GM21723 (cell line): ENCODE data around the gene TNNI3K.

Experiments used
- ATAC-seq: cut with Tn5 transposase; IDR thresholded peaks from one replicate; pipeline ENCODE4 v1.9.1; 2021; ENCODE audit warnings: mild to moderate bottlenecking, moderate library complexity; ENCODE audit not compliant: unreplicated experiment

Gene TNNI3K

DNA sequence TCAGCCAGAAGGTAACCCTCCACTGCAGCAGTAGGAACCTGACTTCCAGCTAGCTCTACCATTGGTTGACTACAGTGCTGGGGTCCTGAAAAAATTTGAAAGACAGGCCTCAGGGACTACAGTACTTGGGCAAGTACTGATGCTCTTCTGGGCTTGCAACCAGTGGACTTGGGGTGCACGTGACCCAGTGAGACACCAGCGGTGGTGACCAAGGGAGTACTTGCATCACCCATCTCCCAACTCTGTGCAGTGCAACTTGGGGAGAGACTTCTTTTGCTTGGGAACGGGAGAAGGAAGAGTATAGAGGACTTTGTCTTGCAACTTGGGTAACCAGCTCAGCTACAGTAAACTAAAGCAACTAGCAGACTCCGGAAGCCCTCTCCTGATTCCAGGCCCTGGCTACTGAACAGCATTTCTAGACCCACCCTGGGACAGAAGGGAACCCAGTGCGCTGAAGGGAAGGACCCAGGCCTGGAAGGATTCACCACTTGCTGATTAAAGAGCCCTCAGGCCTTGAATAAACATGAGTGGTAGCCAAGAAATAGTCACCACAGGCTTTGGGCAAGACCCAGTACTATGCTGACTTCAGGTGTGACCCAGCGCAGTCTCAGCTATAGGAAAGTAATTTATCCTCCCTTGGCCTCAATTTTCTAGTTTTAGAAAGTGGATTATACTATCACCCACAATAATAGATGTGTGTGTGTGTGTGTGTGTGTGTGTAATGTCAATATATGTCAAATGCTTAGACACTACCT, 45.6 kb downstream of the TNNI3K start:
- ATAC-seq = no peak

DNA sequence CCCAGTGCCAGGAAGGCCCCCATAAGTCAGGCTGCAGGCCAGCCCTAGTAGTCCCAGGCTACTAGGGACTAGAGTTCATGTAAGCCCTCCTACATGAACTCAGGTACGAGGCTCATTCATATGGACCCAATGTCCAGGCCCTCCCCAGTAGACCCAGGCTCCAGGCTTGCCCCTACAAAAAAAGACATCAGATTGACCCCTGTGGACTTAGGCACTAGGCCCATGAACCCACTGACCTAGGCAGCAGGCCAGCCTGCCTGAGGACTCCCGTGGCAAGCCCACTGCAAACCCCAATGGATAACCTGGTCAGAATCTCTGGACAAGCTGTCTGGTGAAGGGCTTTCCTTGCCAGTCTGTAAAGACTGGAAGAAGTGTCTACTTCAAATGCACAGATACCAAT, 51.2 kb downstream of the TNNI3K start:
- ATAC-seq = no peak

DNA sequence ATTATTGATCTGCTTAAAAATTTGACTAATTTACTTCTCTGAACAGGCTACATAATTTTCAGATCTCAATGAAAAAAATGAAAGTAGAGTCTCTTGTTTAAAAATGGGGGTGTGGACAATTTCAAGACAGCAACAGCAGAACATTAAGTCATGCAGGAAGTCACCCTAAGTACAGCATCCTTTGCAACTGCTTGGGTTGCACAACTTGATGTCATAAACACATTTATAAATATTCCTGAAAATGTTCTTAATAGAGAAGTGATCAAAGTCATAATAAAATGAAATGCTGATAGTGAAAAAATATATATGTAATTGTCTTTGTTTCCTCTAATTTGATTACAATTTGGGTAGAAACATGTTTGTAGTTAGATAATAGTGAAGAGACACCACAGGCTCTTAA, 79.3 kb downstream of the TNNI3K start:
- ATAC-seq = no peak

DNA sequence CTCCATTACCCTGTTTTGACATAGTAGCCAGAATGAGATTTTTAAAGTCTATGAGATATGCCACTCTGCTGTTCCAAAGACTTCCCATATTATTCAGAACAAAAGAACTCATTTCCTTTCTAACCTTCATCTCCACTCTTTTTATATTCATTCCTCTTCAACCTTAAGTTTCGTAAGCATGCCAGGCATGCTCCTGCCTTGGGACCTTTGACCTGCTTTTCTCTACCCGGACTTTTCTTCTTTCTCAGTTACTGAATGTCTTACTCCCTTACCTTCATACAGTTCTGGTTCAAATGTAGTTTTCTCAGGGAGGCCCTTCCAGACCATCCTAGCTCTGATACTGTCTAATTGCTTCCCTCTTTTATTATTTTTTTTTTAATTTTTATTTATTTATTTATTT, 81.1 kb downstream of the TNNI3K start:
- ATAC-seq = no peak

DNA sequence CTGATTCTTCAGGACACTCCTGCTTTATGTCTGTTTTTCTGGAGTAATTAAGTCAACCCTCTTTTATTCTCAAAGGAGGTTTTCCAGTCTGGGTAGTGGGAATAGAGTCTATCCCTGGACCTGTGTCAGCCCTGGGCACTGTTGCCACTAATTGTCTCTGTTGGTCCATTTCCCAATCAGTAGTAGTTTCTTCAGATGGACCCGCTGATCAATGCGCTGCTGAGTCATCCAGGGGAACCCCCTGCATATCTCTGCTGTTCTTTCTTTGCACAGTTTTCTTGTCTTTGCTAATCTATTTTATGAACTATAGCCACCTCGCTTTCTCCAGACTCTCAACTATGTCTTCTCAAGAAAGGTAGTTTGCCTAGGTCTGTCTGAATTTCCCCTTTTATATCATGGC, 82.5 kb downstream of the TNNI3K start:
- ATAC-seq = no peak

DNA sequence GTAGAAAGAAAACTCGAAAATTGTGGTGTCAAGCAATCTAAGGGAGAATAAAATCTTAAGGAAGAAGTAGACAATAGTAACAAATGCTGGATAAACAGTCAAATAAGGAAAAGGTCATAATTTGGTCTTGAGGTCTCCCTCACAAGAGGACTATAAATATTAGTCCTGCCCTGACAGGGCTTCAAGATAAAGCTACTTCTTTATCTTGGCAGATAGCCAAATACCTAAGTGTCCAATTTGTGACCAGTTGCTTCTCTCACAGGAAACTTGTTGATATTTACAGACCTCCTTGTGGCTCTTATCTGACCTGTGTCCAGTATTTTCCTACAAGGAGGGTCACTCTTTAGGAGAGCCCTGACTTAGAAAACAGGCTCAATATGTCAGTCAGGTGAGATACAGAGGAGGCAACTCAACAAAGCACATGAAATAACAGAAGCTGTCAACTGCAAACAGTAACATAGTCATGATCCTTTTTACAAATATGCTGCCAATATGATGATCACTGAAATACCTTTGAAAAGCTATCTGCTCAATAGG, 88.8 kb downstream of the TNNI3K start:
- ATAC-seq = no peak

DNA sequence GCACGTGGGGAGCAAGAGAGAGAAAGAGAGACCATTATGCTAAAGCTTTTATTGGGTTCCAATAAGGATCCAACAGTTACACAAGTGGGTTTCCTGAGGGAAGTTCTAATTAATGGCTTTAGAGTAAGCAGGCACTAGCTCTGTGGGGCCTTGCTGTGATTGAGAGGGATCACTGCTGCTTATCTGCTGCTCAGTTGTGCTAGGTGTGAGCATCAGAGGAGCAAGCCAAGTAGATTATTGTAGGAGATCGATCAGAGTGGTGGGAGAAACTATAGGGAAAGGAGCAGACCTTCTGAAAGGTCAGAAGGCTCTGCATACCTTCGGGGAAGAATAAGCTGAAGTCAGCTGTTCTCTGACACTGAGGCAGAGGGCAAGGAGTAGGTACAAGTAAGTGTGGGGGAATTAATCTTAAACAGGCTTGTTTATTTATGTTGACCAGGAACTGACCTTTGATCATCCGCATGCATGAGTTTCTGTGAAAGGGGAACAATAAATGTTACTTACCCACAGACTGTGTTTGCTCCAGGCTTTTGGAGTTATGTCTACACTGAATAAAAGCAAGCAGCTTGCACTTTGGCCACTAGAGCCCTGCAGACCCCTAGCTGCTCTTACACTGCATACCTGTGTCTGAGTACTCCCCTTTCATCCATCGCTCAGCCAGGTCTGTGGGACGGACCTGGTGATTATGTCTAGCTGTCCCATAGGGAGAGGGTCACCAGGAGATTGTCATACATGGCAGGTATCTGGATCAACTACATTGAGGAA, 89.7 kb downstream of the TNNI3K start:
- no peak for ATAC-seq

DNA sequence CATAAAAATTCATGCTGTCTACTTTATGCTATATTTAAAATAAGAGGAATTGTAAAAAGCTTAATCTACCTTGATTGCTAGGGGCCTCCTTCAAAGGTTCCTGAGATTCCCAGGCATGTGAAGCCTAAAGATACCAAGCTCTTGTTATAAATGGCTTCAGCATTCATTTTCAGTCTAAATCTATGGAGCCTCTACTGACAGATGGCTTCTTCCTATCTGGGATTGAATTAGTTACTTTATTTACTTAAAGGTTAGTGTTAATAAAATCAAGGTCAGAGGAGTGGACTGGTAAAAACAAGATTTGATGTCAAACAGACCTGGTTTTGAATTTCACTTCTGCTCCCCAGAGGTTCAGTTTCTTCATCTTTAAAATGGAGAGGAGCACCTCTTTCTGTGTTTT, 93.7 kb downstream of the TNNI3K start:
- no peak for ATAC-seq

DNA sequence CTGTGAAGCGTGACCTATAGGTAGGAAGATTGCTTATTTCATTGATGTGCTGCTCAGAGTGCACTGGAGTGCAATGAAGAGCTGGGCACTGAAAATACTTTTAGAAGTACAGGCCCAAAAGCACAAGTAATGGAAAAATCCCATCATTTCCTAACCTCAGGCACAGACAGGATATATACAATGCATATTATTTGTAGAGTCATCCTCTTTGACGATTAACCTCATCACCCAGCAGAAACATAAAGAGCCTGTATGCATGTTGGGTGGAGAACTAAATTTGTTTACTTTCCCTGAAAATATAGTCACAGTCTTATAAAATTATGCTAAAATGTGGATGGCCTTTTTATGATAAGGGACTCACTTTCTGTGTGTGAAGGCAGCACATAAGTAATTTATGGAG, 98.1 kb downstream of the TNNI3K start:
- no peak for ATAC-seq

DNA sequence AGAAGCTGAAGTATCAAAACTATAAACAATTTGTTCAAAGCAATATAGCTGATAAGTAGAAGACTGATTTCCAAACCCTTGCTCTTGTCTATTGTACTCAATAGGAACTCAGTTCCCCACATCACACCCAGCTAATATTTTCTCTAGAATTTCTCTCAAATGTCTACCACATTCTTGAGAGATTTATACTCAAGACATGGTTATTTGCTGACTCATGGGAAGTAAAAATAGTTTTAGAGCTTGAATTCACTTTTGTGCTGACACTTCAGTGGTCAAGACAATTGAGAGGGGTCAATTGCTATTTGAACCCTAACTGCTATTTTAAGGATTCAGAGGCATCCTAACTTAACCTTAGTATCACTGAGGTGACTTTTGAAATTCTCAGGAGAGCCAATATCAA, 99.0 kb downstream of the TNNI3K start:
- ATAC-seq = no peak

DNA sequence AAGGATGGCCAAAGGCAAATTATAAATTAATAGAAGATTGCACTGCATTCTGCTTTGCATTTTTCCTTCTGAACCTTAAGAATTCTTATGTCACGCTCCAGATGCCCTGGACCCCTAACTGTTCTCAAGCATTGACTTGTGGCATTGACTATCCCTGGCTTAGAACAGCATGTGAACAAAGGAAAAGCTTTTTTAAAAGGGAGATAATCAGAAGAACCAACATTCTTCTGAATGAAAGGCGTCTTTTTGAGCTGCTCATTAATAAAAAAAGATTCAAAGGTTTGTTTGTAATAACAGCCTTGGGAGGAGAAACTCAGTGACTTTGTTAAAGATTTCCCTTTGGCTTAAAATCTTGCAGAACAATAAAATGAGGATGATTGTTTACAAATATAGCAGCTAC, 105.5 kb downstream of the TNNI3K start:
- no peak for ATAC-seq

DNA sequence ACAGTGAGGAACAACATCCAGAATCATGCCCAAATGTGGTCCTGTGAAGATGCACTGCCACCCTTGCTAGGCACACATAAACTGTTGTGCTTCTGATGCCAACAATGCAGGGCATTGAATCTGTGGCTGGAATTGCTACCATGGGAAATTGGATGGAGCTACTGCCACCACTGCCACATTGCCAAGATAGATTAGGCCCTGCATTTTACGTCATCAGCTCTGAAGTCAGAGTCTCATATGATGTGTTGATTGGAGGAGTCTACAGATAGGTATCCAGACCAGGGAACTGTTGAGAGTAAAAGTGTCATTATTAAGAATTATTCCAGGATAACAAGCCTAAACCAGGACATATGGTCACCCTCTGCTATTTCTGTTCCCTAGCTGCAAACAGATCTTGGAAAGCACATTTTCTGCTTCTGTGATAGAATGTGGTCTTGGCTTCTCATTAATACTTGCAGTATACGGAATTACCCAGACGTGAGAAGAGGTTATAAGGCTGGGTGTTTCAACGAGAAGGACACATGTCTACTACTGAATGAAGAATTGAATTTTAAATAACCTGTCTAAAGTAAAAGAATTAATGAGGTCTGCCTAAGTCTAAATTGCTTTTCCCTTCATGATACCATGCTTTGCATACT, 106.6 kb downstream of the TNNI3K start:
- ATAC-seq = no peak

DNA sequence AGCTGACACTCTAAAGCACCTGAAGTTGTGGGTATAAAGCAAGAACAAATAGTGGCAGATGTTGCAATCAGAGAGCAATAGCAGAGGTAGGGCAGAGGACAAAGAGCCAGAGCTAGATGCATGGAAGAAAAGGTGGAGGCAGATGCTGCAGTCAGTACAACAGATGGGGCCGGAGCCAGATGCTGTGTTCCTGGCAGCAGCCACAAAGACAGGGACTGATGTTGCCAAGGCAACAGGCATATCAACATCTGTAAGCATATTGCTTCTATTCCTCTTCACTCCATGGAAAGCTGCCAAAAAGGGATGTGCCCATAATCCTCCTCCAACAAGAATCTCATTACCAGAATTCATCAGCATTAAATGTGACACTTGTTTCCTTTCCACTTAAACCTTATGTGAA, 108.0 kb downstream of the TNNI3K start:
- ATAC-seq = no peak

DNA sequence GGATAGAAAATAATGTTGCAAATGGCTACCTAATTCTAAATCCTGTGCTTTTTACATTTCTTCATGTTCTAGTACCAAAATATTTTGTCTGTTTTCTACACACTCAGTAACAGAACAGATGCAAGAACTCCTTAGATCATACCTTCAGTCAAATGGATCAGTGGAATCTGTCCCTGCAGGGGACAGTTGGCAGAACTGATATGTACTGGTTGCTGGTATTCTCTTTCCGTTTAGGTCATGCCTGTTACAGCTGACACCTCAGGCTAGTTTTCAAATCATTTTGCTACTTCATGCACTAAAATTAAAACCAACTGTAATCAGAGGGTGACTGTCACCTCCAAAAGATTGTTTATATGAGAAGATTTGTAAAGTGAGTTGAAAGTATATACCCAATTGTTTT, 109.2 kb downstream of the TNNI3K start:
- no peak for ATAC-seq

DNA sequence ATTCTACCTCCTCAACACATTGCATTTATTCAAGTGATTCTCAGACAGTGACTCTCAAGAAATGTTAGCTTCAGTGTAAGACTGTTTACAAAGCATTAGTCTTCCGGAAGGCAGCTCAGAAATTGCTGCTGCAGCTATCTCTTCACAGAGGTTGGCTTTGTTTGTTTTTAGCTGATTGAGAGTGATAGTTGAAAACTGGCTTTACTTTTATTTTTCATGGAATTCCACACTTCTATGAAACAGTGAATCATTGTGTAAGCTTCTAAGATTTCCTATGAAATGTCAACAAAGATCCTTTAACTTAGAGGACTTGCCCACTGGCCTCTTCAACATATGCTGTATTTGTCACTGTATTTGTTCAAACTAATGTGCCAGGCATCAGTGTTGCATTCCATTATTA, 121.3 kb downstream of the TNNI3K start:
- ATAC-seq = no peak

DNA sequence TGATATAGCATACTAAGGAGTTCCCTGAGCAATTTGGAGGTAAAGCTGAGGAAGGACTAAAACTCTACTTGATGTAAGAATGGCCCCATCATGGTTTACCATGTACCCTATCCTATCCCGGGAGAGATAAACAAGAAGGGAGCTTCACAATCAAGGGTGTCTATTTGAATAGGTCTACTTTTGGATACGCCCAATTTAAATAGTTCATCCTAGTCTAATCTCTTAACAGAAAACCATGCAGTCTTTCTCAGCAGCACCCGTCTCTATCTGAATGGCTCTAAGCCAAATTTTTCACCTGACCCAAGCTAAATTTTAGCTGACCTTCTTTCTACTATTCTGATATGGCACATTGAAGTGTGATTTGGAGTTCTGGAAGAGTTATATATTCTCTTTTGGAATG, 122.0 kb downstream of the TNNI3K start:
- ATAC-seq = no peak

DNA sequence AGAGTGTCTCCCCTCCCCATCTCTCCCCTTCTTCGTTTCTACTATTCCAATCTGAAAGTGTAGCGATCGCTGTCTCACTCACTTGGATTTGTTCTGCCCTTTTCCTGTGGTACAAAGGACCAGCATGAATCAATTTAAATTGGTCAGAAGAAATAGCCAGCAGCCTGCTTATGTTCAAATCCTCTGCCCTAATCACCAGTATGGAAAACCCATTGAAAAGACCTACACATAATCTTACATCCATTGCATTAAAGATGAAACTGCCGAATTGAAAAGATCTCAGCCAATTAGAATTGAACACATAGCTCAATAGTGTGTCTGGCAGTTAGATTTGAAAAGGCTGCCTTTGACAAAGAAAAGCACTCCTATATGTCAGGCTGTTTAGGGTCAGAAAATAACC, 122.6 kb downstream of the TNNI3K start:
- no peak for ATAC-seq

DNA sequence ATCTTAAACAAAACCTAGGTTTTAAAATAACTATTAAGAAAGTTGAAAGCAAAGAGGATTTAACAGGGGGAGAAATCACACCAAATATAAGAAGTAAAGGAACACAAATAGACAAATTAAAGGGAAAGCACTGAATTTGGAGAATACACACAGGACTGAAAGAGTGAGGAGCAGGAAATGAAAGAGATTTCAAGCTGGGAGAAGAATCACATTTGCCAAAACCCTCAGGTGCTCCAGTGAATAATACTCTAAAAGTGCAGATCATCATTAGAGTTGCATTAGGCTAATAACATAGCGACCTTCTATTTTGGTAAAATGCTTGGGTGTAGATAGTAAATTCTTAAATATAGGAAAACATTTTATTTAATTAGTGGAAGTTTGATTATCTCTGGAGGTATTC, 127.5 kb downstream of the TNNI3K start:
- ATAC-seq = no peak

DNA sequence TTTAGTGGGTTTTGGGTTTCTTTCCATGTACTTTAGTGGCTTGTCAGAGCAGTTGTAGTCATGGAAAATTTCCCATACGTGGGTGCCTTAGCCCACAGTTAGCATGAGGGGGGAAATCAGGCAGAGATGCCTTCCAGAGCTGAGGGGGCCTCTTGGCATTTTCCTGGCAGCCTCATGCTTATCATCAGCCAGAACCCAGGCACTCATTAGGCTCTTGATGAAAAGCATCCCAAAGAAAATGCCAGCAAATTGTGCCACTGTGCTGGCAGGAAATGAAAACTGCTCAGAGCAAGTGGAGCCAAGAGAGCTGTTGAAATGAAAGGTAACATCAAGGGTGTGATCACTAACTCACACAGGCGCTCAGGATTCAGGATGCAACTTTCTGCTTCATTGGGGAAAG, 128.0 kb downstream of the TNNI3K start:
- no peak for ATAC-seq

DNA sequence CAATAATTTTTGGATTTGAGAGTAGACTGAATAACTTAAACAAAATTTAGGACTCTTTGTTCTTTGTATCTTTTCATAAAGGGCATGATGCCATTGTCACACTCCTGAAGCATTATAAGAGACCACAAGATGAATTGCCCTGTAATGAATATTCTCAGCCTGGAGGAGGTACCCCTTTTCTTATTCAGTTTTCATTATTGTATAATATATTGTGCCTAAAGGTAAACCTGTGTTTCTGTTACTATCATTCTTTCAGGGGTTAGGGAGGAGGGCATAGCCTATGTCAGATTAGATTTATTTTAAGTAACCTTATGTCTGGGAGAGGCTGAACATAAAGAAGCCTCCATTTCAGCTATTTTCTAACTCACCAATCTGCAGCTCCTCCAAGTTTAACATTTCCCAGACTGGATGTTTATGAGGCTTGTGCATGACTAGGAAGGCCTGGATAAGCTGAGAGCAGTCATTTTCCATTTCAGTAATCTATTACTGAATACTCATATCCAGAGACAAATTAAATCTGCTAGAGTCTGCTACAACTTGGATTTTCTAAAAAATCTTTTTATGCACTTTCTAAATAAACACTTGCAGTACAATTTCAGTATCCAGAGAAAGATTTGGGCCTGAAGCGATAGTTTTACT, 132.1 kb downstream of the TNNI3K start:
- ATAC-seq = no peak

DNA sequence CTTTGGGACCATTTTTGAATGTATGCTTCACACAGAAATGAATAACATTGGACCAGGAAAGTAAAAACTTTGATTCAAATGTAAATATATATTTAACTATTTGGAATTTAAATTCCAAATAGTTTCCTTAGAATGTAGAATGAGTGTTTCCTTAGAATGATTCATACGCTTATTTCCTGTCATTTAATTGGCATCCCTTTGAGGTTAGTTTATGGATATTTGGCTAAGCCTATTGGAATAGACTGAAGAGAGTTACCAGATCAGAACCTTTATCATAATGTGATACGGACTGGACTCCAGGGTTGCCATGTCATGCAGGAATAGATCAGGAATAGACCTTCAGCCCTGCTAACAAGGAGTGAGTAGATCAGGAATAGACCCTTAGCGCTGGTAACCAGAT, 133.1 kb downstream of the TNNI3K start:
- no peak for ATAC-seq
